ENCODE data around the gene IQSEC2.

IQSEC2 gene

GRCh38 chrX:53281321-53281822 is at the start of gene IQSEC2:
IQSEC2 (minus strand) TSS chrX:53281584.
- DNase-seq (ENCODE audit: low read depth in 4 of 4, low spot score in 1 of 4), result no peak

GRCh38 chrX:53330331-53330730 is 48.9 kb upstream of the IQSEC2 start:
- DNase-seq (ENCODE audit: low read depth in 4 of 4, low spot score in 1 of 4), result no peak

GRCh38 chrX:53324803-53325202 is 43.4 kb upstream of the IQSEC2 start:
- no peak for DNase-seq (ENCODE audit: low read depth in 4 of 4, low spot score in 1 of 4)

- DNase-seq (ENCODE audit: low read depth in 4 of 4, low spot score in 1 of 4), result no peak
These were observed 42.7 kb upstream of the IQSEC2 start for GRCh38 chrX:53324085-53324484.

- DNase-seq (ENCODE audit: low read depth in 4 of 4, low spot score in 1 of 4), result no peak
These were observed 41.8 kb upstream of the IQSEC2 start for GRCh38 chrX:53323196-53323595.

GRCh38 chrX:53321943-53322497 is 40.6 kb upstream of the IQSEC2 start:
- DNase-seq (ENCODE audit: low read depth in 4 of 4, low spot score in 1 of 4), result no peak

GRCh38 chrX:53321230-53321942 is 40.0 kb upstream of the IQSEC2 start:
- no peak for DNase-seq (ENCODE audit: low read depth in 4 of 4, low spot score in 1 of 4)

- DNase-seq (ENCODE audit: low read depth in 4 of 4, low spot score in 1 of 4), result no peak
These were observed 39.3 kb upstream of the IQSEC2 start for GRCh38 chrX:53320543-53321229.

GRCh38 chrX:53319614-53320542 is 38.5 kb upstream of the IQSEC2 start:
- no peak for DNase-seq (ENCODE audit: low read depth in 4 of 4, low spot score in 1 of 4)

- DNase-seq (ENCODE audit: low read depth in 4 of 4, low spot score in 1 of 4), result no peak
These were observed 37.5 kb upstream of the IQSEC2 start for GRCh38 chrX:53318766-53319353.

GRCh38 chrX:53317365-53318069 is 36.1 kb upstream of the IQSEC2 start:
- peak; percentile 38 to 71 (median 42) for DNase-seq (ENCODE audit: low read depth in 4 of 4, low spot score in 1 of 4)

GRCh38 chrX:53316860-53317237 is 35.5 kb upstream of the IQSEC2 start:
- DNase-seq (ENCODE audit: low read depth in 4 of 4, low spot score in 1 of 4), result no peak

GRCh38 chrX:53316111-53316859 is 34.9 kb upstream of the IQSEC2 start:
- no peak for DNase-seq (ENCODE audit: low read depth in 4 of 4, low spot score in 1 of 4)

- no peak for DNase-seq (ENCODE audit: low read depth in 4 of 4, low spot score in 1 of 4)
These were observed 32.3 kb upstream of the IQSEC2 start for GRCh38 chrX:53313728-53314105.

- peak in 3 of 4 experiments; percentile 29 to 58 (median 31) for DNase-seq (ENCODE audit: low read depth in 4 of 4, low spot score in 1 of 4)
These were observed 31.8 kb upstream of the IQSEC2 start for GRCh38 chrX:53312946-53313727.

GRCh38 chrX:53309837-53310236 is 28.5 kb upstream of the IQSEC2 start:
- DNase-seq (ENCODE audit: low read depth in 4 of 4, low spot score in 1 of 4), result no peak

- DNase-seq (ENCODE audit: low read depth in 4 of 4, low spot score in 1 of 4), result no peak
These were observed 27.5 kb upstream of the IQSEC2 start for GRCh38 chrX:53308836-53309235.
